Mesendoderm (in vitro differentiated cells): ENCODE measurements around the gene NCK2.

ENCODE experiments used
- DNase-seq: peaks from one replicate; pipeline ENCODE4 v3.0.0; 2013
- H2AK5ac ChIP-seq: 2 replicates; pipeline ENCODE4 v1.6.1; 2013; ENCODE audit warnings: low read length, inconsistent platforms
- H2BK120ac ChIP-seq: 2 replicates; pipeline ENCODE4 v1.6.1; 2013; ENCODE audit warnings: low read depth, mild to moderate bottlenecking, low read length, moderate library complexity, mixed read lengths
- H2BK15ac ChIP-seq: replicated peaks from 2 replicates; pipeline ENCODE4 v1.6.1; 2013; ENCODE audit warnings: low read depth, mild to moderate bottlenecking, moderate library complexity
- H2BK5ac ChIP-seq: 2 replicates; pipeline ENCODE4 v1.6.1; 2013; ENCODE audit warnings: low read length, inconsistent platforms
- H3K18ac ChIP-seq: 2 replicates; pipeline ENCODE4 v1.6.1; 2013; ENCODE audit warnings: mild to moderate bottlenecking, low read length, mixed read lengths
- H3K23ac ChIP-seq: one replicate; pipeline ENCODE4 v1.6.1; 2013; ENCODE audit warnings: low read length
- H3K27ac ChIP-seq: 2 replicates; pipeline ENCODE4 v1.5.1; 2013; ENCODE audit warnings: low read depth, mild to moderate bottlenecking, inconsistent platforms, low read length, moderate library complexity
- H3K27me3 ChIP-seq: 2 replicates; pipeline ENCODE4 v1.6.1; 2013; ENCODE audit warnings: low read length, control low read depth, mild to moderate bottlenecking, inconsistent platforms; ENCODE audit not compliant: insufficient read depth, poor library complexity
- H3K36me3 ChIP-seq: 2 replicates; pipeline ENCODE4 v1.6.1; 2013; ENCODE audit warnings: low read length, inconsistent platforms; ENCODE audit not compliant: control insufficient read depth, insufficient read depth
- H3K4ac ChIP-seq: one replicate; pipeline ENCODE4 v1.6.1; 2013; ENCODE audit warnings: low read depth, mild to moderate bottlenecking, low read length, moderate library complexity
- H3K4me1 ChIP-seq: 2 replicates; pipeline ENCODE4 v1.6.1; 2013; ENCODE audit warnings: low read depth, low read length, inconsistent platforms; ENCODE audit not compliant: control insufficient read depth
- H3K4me2 ChIP-seq: 2 replicates; pipeline ENCODE4 v1.6.1; 2013; ENCODE audit warnings: low read length
- H3K4me3 ChIP-seq: 2 replicates; pipeline ENCODE4 v1.5.1; 2013; ENCODE audit warnings: mild to moderate bottlenecking, low read length
- H3K56ac ChIP-seq: one replicate; pipeline ENCODE4 v1.6.1; 2013; ENCODE audit warnings: low read length
- H3K79me1 ChIP-seq: 2 replicates; pipeline ENCODE4 v1.6.1; 2013; ENCODE audit warnings: low read length, inconsistent platforms
- H3K79me2 ChIP-seq: 2 replicates; pipeline ENCODE4 v1.6.1; 2013; ENCODE audit warnings: mild to moderate bottlenecking, low read length; ENCODE audit not compliant: control insufficient read depth, insufficient read depth
- H3K9ac ChIP-seq: 2 replicates; pipeline ENCODE4 v1.6.1; 2013; ENCODE audit warnings: low read length, inconsistent platforms
- H4K5ac ChIP-seq: one replicate; pipeline ENCODE4 v1.6.1; 2013; ENCODE audit warnings: low read length
- H4K8ac ChIP-seq: one replicate; pipeline ENCODE4 v1.6.1; 2013; ENCODE audit warnings: low read depth, mild to moderate bottlenecking, control low read depth, low read length, moderate library complexity
- WGBS: extraction: QIAGEN DNeasy Blood & Tissue Kit; methylation state at CpG from one replicate; pipeline ENCODE4 v1.1.7; 2013; ENCODE audit warnings: low lambda C conversion rate, missing lambda C conversion rate; ENCODE audit not compliant: insufficient coverage; ENCODE audit errors: extremely low coverage; 5-methylcytosine and 5-hydroxymethylcytosine counted together

Gene NCK2

DNA sequence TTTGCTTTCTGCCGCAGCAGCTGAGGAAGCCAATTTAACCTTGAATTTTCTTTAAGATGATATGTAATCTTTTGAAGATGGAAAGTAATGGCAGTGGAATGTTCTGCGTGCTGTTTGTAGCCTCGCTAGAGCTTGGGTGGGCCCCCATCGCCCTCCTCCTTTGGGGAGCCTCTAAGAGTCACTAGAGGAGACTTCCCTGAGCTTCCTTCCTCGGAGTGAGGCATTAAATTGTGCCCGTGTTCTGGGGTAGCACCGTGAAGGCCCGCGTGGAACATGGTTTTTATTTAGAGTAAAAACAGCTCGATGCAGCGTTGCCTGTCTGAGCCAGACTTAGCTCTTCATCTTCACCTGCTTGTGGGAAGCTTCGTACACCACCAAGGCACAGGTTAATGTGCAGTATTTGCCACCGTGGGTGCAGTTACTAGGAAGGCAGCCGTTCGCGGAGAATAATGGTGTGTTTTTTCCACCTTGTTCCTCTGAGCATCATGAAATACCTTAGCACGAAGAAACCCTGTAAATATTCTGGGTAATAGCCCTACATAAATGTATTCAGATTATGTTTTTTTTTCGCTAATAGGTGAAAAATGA is 38.5 kb downstream of the NCK2 start:
- whole genome bisulfite sequencing, result no CpG with 5 or more reads among the region's 18 CpGs
- Histone ChIP-seq H2BK5ac (no peak overlapping the region), H3K4me1 (peaks cover 15% of the 10 kb centered on the region)

DNA sequence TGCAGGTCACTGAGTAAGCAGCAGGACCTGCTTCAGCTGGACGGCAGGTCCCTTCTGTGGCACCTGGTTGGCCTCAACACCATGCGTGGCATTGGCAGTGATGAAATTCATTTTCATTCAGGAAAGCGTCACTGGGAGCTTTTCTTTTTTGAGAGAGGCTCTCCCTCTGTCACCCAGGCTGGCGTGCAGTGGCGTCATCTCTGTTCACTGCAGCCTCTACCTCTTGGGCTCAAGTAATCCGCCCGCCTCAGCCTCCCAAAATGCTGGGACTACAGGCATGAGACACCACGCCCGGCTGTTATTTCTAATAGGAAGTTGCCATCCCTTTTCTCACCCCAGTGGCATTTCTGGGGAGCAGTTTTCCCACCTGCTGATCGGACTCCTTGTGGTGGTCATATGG is 39.3 kb downstream of the NCK2 start:
- Histone ChIP-seq H3K4ac (no peak overlapping the region), H3K36me3 (no peaks in the 10 kb centered on the region), H3K18ac (no peak overlapping the region), H4K5ac (no peak overlapping the region), H3K4me3 (no peak overlapping the region), H2BK15ac (no peak overlapping the region), H2BK120ac (no peak overlapping the region), H3K79me2 (peaks cover 73% of the 10 kb centered on the region), H2AK5ac (no peak overlapping the region), H3K27ac (no peak overlapping the region), H3K4me1 (peaks cover 15% of the 10 kb centered on the region), H3K9ac (no peak overlapping the region), H3K79me1 (peaks cover 36% of the 10 kb centered on the region), H3K4me2 (no peak overlapping the region), H3K23ac (no peak overlapping the region), H4K8ac (no peak overlapping the region), H3K27me3 (no peaks in the 10 kb centered on the region), H3K56ac (no peak overlapping the region), H2BK5ac (no peak overlapping the region)
- no peak for DNase-seq
- no CpG with 5 or more reads among the region's 10 CpGs for WGBS

More for the DNA sequence above, 38.5 kb downstream of the NCK2 start:
- no peaks in the 10 kb centered on the region for H3K36me3 ChIP-seq
- no peak overlapping the region for H4K8ac ChIP-seq
- no peak overlapping the region for H3K4ac ChIP-seq
- H3K4me3 ChIP-seq, result no peak overlapping the region
- H3K23ac ChIP-seq, result no peak overlapping the region
- H2BK15ac ChIP-seq, result no peak overlapping the region
- no peak overlapping the region for H2AK5ac ChIP-seq
- no peak overlapping the region for H3K56ac ChIP-seq
- no peak for DNase-seq
- no peaks in the 10 kb centered on the region for H3K27me3 ChIP-seq
- H3K27ac ChIP-seq, result no peak overlapping the region
- no peak overlapping the region for H4K5ac ChIP-seq
- H3K79me1 ChIP-seq, result peaks cover 37% of the 10 kb centered on the region
- H3K4me2 ChIP-seq, result no peak overlapping the region
- peaks cover 78% of the 10 kb centered on the region for H3K79me2 ChIP-seq
- no peak overlapping the region for H2BK120ac ChIP-seq
- H3K18ac ChIP-seq, result no peak overlapping the region
- H3K9ac ChIP-seq, result no peak overlapping the region

DNA sequence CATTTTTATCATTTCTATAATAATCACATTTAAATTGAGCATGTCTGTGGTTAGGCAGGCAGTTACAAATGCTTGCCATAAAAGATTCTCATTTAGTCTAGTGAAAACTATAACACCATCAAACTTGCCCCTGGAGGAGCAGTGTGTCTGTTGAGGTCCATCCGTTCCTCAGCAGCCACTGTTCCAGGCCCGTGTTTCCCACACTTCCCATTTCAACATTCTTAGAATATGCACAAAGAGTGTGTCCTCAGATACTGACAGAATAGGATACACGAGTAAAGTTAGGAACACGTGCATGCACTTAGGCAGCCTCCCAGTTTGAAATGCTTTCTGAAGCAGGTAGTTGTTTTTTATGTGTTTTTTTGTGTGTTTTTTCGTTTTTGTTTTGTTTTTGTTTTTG is 39.9 kb downstream of the NCK2 start:
- H3K27ac ChIP-seq, result no peak overlapping the region
- H3K79me1 ChIP-seq, result peaks cover 38% of the 10 kb centered on the region
- H2BK120ac ChIP-seq, result no peak overlapping the region
- H3K4me2 ChIP-seq, result no peak overlapping the region
- no peak overlapping the region for H3K18ac ChIP-seq
- no peaks in the 10 kb centered on the region for H3K27me3 ChIP-seq
- H3K79me2 ChIP-seq, result peaks cover 74% of the 10 kb centered on the region
- H3K4me1 ChIP-seq, result peaks cover 15% of the 10 kb centered on the region
- no peak overlapping the region for H3K56ac ChIP-seq
- no CpG with 5 or more reads among the region's 5 CpGs for WGBS
- H4K8ac ChIP-seq, result no peak overlapping the region
- H2BK5ac ChIP-seq, result no peak overlapping the region
- no peak for DNase-seq
- no peak overlapping the region for H3K4me3 ChIP-seq
- H2AK5ac ChIP-seq, result no peak overlapping the region
- H4K5ac ChIP-seq, result no peak overlapping the region
- no peak overlapping the region for H3K23ac ChIP-seq
- H3K36me3 ChIP-seq, result no peaks in the 10 kb centered on the region
- no peak overlapping the region for H3K4ac ChIP-seq
- no peak overlapping the region for H2BK15ac ChIP-seq
- no peak overlapping the region for H3K9ac ChIP-seq

DNA sequence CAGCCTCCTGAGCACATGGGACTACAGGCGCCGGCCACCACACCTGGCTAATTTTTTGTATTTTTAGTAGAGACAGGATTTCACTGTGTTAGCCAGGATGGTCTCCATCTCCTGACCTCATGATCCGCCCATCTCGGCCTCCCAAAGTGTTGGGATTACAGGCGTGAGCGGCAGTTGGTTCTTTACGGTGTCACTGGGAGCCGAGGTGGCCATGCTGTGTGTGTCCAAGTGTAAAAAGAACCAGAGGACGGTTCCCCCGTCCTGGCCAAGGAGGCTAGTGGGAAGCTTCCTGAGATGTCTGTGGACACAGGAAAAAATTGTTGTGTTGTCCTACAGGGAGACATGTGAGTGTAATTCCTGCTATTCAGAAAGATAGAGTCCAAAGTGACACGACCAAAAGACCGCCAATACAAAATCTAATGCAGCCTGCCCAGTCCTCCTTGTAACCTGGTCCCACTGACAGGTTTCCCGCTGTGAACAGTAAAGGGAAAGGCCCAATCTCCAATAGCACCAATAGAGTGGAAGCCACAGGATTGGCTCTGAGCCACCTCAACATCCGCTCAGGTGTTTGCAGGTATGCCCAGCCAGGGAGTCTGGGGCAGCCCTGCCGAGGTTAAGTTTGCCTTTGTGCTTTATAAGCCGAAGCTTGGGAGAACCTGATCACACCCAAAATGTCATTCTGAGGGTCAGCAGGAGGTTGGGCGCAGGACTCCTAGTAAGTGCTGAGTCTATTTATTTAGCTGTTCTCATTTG is 40.6 kb downstream of the NCK2 start:
- H2AK5ac ChIP-seq, result no peak overlapping the region
- DNase-seq, result no peak
- no peak overlapping the region for H3K23ac ChIP-seq
- H3K18ac ChIP-seq, result no peak overlapping the region
- H2BK15ac ChIP-seq, result no peak overlapping the region
- H3K27ac ChIP-seq, result no peak overlapping the region
- H3K4me2 ChIP-seq, result no peak overlapping the region
- no peak overlapping the region for H2BK120ac ChIP-seq
- H2BK5ac ChIP-seq, result no peak overlapping the region
- no peaks in the 10 kb centered on the region for H3K36me3 ChIP-seq
- peaks cover 76% of the 10 kb centered on the region for H3K79me2 ChIP-seq
- H4K5ac ChIP-seq, result no peak overlapping the region
- H3K79me1 ChIP-seq, result peaks cover 40% of the 10 kb centered on the region
- no peaks in the 10 kb centered on the region for H3K27me3 ChIP-seq
- no peak overlapping the region for H3K4ac ChIP-seq
- H3K9ac ChIP-seq, result no peak overlapping the region
- no peak overlapping the region for H3K56ac ChIP-seq
- WGBS, result no CpG with 5 or more reads among the region's 17 CpGs
- H4K8ac ChIP-seq, result no peak overlapping the region
- no peak overlapping the region for H3K4me3 ChIP-seq
- peaks cover 14% of the 10 kb centered on the region for H3K4me1 ChIP-seq

DNA sequence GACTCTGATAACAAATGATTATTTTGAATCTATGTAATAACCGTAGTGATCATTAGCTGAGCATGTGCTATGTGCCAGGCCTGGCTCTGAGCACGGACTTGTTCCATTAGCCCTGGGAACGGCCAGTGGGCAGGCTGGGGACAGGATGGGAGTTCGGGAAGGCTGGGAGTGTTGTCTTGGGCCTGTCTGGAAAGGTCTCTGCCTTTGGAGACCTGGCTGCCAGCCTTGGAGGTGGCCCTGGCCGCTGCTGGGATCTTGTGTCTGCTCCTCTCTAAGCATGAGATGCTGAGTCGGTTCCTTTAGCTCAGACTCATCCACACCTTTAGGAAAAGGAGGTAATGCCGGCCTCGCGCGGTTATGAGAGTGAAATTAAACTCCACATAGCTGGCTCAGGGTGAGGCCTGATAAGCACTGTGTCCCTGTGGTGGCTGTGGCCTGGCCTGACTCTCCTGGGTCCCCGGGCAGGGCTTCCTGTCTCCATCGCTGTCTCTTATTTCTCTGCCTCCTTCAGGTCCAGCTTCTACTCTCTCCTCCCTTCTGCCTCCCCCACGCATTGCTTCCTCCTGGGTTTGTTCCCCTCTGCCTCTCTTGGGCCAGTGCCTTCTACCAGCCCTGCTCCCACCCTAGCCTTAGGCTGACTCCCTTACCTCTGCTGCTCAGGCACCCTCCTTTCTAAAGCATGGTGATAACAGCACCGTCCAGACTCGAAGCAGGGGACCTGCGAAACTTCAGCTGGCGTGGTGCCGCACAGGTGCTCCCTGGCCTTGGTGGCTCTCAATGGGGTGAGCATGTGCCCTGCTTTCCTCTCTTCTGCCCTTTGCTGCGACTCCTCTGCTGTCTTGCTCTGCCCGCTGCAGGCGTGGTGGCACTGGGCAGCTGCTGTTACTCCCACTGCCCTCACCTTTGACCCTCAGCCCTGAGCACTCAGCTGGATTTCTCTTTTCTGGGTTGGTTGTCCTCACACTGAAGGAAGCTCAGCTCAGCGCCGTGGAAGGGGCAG is 41.8 kb downstream of the NCK2 start:
- no peak for DNase-seq
- Histone ChIP-seq H3K79me1 (peaks cover 42% of the 10 kb centered on the region), H3K4me3 (no peak overlapping the region)

More for the DNA sequence above, 41.8 kb downstream of the NCK2 start:
- WGBS, result no CpG with 5 or more reads among the region's 23 CpGs
- H3K18ac ChIP-seq, result no peak overlapping the region
- H2BK15ac ChIP-seq, result no peak overlapping the region
- H2AK5ac ChIP-seq, result no peak overlapping the region
- H3K4me2 ChIP-seq, result no peak overlapping the region
- H3K9ac ChIP-seq, result no peak overlapping the region
- peak overlapping the region; percentile 50 for H3K56ac ChIP-seq
- H3K4ac ChIP-seq, result no peak overlapping the region
- no peaks in the 10 kb centered on the region for H3K36me3 ChIP-seq
- H3K27me3 ChIP-seq, result no peaks in the 10 kb centered on the region
- peaks cover 76% of the 10 kb centered on the region for H3K79me2 ChIP-seq
- H2BK5ac ChIP-seq, result no peak overlapping the region
- peaks cover 6% of the 10 kb centered on the region for H3K4me1 ChIP-seq
- H3K27ac ChIP-seq, result no peak overlapping the region
- no peak overlapping the region for H4K5ac ChIP-seq
- H2BK120ac ChIP-seq, result no peak overlapping the region
- H4K8ac ChIP-seq, result no peak overlapping the region
- peak overlapping the region; percentile 29 for H3K23ac ChIP-seq
